ENCODE results near the gene PRDM16. TPM values are rescaled to one million over a fixed set of nuclear protein-coding genes. Genes with fewer than 3 reads are reported as not detected.

PRDM16 gene
- total RNA-seq, 1 experiment from 2014 or later: 22.3 TPM

DNA sequence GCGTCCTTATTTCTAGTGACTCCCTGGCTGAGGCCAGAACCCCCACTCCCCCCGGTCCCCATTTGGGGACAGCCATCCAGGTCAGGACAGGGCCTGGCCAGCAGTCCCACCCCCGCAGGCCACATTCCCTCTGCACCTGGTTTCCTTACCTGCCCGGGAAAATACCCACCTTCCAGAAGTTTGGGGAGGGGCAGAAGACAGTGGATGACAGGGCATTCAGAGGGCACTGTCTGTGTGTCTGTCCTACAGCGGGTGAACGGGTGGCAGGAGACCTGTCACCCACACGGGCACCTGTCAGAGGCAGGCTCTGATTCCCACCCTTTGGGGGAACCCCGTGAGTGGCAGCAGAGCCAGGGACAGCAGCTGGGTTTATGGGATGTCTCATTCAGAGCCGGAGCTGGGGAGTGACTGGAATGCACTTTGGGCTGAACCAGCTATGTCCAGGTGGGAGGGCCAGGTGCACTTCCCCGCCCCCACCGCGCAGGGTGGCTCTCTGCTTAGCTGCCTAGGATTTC, 387.5 kb downstream of the PRDM16 start:
- ATAC-seq: no peak
- no peak for DNase-seq (ENCODE audit: low read depth, low spot score)
- no TSS peak for BruUV-seq (replicated peaks)
- ChIA-PET CTCF (interaction anchor here (0.5 to 0.6 kb wide), 2 partner anchors 29 to 1056 kb away, joined by 3 to 7 read pairs; no protein-coding TSS in a partner anchor), POLR2A (no interaction called here)
- Histone ChIP-seq H3K9me3 (ENCODE audit: control insufficient read depth, insufficient read depth, low read depth, low read length) (no peaks in the 10 kb centered on the region), H3K4me3 (ENCODE audit: low read depth in 2 of 2, low read length in 2 of 2) (no peak overlapping the region), H3K27ac (ENCODE audit: low read length) (no peak overlapping the region), H3K27me3 (ENCODE audit: control insufficient read depth, insufficient read depth, low read length) (no peaks in the 10 kb centered on the region), H3K4me1 (ENCODE audit: control insufficient read depth, insufficient read depth, low read length) (peaks cover 13% of the 10 kb centered on the region), H3K36me3 (ENCODE audit: control insufficient read depth, insufficient read depth, low read length) (no peaks in the 10 kb centered on the region)
- TF ChIP-seq, protein P1, sequence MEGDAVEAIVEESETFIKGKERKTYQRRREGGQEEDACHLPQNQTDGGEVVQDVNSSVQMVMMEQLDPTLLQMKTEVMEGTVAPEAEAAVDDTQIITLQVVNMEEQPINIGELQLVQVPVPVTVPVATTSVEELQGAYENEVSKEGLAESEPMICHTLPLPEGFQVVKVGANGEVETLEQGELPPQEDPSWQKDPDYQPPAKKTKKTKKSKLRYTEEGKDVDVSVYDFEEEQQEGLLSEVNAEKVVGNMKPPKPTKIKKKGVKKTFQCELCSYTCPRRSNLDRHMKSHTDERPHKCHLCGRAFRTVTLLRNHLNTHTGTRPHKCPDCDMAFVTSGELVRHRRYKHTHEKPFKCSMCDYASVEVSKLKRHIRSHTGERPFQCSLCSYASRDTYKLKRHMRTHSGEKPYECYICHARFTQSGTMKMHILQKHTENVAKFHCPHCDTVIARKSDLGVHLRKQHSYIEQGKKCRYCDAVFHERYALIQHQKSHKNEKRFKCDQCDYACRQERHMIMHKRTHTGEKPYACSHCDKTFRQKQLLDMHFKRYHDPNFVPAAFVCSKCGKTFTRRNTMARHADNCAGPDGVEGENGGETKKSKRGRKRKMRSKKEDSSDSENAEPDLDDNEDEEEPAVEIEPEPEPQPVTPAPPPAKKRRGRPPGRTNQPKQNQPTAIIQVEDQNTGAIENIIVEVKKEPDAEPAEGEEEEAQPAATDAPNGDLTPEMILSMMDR (IDR thresholded peaks at IDR 0.05): no peak
- TF ChIP-seq, protein P2, sequence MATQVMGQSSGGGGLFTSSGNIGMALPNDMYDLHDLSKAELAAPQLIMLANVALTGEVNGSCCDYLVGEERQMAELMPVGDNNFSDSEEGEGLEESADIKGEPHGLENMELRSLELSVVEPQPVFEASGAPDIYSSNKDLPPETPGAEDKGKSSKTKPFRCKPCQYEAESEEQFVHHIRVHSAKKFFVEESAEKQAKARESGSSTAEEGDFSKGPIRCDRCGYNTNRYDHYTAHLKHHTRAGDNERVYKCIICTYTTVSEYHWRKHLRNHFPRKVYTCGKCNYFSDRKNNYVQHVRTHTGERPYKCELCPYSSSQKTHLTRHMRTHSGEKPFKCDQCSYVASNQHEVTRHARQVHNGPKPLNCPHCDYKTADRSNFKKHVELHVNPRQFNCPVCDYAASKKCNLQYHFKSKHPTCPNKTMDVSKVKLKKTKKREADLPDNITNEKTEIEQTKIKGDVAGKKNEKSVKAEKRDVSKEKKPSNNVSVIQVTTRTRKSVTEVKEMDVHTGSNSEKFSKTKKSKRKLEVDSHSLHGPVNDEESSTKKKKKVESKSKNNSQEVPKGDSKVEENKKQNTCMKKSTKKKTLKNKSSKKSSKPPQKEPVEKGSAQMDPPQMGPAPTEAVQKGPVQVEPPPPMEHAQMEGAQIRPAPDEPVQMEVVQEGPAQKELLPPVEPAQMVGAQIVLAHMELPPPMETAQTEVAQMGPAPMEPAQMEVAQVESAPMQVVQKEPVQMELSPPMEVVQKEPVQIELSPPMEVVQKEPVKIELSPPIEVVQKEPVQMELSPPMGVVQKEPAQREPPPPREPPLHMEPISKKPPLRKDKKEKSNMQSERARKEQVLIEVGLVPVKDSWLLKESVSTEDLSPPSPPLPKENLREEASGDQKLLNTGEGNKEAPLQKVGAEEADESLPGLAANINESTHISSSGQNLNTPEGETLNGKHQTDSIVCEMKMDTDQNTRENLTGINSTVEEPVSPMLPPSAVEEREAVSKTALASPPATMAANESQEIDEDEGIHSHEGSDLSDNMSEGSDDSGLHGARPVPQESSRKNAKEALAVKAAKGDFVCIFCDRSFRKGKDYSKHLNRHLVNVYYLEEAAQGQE (IDR thresholded peaks at IDR 0.05; ENCODE audit: insufficient read depth in 1 of 2, low read depth in 2 of 2, low read length in 1 of 2): no peak
- TF ChIP-seq POLR2AphosphoS5 (IDR thresholded peaks at IDR 0.05; ENCODE audit: low read depth, low read length): no peak
- TF ChIP-seq SIN3A (IDR thresholded peaks at IDR 0.05; ENCODE audit: borderline replicate concordance, insufficient read depth, low read depth, low read length): no peak
- TF ChIP-seq TCF7L2 (IDR thresholded peaks at IDR 0.05; ENCODE audit: low read depth, low read length): no peak
- in situ Hi-C loops (cut with HindIII; ENCODE audit: low pct_unique_long_range_greater_than_20kb, low sequenced_read_pairs): no loop called here
- intact Hi-C loops (cut with micrococcal nuclease; ENCODE audit: unreplicated experiment): no loop called here

DNA sequence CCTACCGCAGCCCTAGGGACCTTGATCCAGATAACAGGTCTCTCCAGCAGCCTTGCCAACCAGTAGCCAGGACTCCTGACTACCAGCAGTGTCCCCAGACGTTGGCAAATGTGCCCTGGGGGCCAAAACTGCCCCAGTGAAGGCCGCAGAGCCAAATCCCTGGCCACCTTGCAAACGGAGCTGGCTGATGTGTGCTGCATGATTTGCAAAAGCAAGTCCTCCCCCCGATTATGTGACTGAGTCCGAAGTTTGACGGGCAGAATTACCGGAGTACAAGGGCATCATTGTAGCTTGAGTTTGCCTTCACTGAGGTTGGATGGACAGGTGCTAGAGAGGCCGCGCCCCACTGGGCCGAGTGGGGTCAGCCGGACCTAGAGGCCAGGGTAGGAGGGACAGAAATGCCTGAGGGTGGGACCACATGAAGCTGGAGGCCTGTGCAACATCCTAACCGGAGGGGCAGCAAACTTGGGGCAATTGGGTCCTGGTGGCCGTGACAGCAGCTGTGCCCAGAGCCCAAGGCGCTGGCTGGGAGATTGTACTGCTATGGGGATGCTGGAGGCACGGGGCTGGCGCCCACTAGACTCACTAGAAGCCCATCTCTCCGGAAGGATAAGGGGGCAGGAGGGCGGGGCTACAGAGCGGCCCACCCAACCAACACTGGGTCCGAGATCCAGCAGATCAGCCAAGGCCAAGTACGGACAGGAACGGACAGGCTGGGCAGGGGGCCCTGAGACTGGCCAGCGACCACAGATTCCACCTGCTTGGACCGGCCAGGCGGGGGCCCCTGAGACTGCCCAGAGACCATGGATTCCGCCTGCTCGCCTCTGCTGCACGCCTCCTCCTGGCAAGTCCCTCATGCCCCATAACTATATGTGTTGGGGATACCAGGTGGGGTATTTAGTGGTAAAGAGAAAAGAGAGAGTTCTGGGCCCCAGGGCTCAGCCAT, 388.2 kb downstream of the PRDM16 start:
- Histone ChIP-seq H3K27ac (ENCODE audit: low read length) (no peak overlapping the region), H3K4me1 (ENCODE audit: control insufficient read depth, insufficient read depth, low read length) (peaks cover 13% of the 10 kb centered on the region), H3K27me3 (ENCODE audit: control insufficient read depth, insufficient read depth, low read length) (no peaks in the 10 kb centered on the region), H3K4me3 (ENCODE audit: low read depth in 2 of 2, low read length in 2 of 2) (no peak overlapping the region), H3K36me3 (ENCODE audit: control insufficient read depth, insufficient read depth, low read length) (no peaks in the 10 kb centered on the region), H3K9me3 (ENCODE audit: control insufficient read depth, insufficient read depth, low read depth, low read length) (no peaks in the 10 kb centered on the region)
- ATAC-seq (no peak), DNase-seq (ENCODE audit: low read depth, low spot score) (no peak)
- no TSS peak for BruUV-seq (replicated peaks)
- ChIA-PET POLR2A (no interaction called here), CTCF (interaction anchor here (0.5 to 0.6 kb wide), 2 partner anchors 29 to 1057 kb away, joined by 3 to 7 read pairs; no protein-coding TSS in a partner anchor)
- TF ChIP-seq TCF7L2 (IDR thresholded peaks at IDR 0.05; ENCODE audit: low read depth, low read length) (no peak), SIN3A (IDR thresholded peaks at IDR 0.05; ENCODE audit: borderline replicate concordance, insufficient read depth, low read depth, low read length) (no peak), POLR2AphosphoS5 (IDR thresholded peaks at IDR 0.05; ENCODE audit: low read depth, low read length) (no peak)
- TF ChIP-seq, protein P1 (IDR thresholded peaks at IDR 0.05): no peak
- TF ChIP-seq, protein P2 (IDR thresholded peaks at IDR 0.05; ENCODE audit: insufficient read depth in 1 of 2, low read depth in 2 of 2, low read length in 1 of 2): no peak
- intact Hi-C loops (cut with micrococcal nuclease; ENCODE audit: unreplicated experiment): no loop called here
- in situ Hi-C loops (cut with HindIII; ENCODE audit: low pct_unique_long_range_greater_than_20kb, low sequenced_read_pairs): no loop called here
